ENCODE data around the gene ZNF649. TPM values are rescaled to one million over a fixed set of nuclear protein-coding genes. Genes with fewer than 3 reads are reported as not detected.

ZNF649 gene
- total RNA-seq, 2 experiments from 2014 or later: 19.7 to 21.1 TPM

- DNase-seq (no peak), ATAC-seq (ENCODE audit: low read depth) (no peak)
- H3K36me3 Mint-ChIP-seq: peaks cover 17% of the 10 kb centered on the region
- peaks cover 42% of the 10 kb centered on the region for H3K9me3 Mint-ChIP-seq
- POLR2A ChIA-PET: no interaction called here
- no peaks in the 10 kb centered on the region for H3K27me3 Mint-ChIP-seq
- H3K4me3 Mint-ChIP-seq: no peak overlapping the region
- no peak overlapping the region for H3K27ac Mint-ChIP-seq
- H3K4me1 Mint-ChIP-seq: no peaks in the 10 kb centered on the region
Measured at GRCh38 chr19:51861870-51862622, 42.8 kb downstream of the ZNF649 start.

Other genes with a start within 250 kb of the ZNF649 start
- 1 to 10 TPM; 4.8 TPM for gene SPACA6, start 211.7 kb downstream of the ZNF649 start, total RNA-seq
- gene HAS1, start 181.0 kb downstream of the ZNF649 start, total RNA-seq: not detected
- not detected for gene FPR1, start 153.1 kb downstream of the ZNF649 start, total RNA-seq
- not detected for gene FPR2, start 143.8 kb downstream of the ZNF649 start, total RNA-seq
- gene FPR3, start 109.9 kb downstream of the ZNF649 start, total RNA-seq: 1 to 10 TPM; 1.8 to 2.5 TPM
- 10 to 100 TPM; 13.6 to 14.0 TPM for gene ZNF577, start 17.1 kb downstream of the ZNF649 start, total RNA-seq
- gene ZNF613, start 22.5 kb upstream of the ZNF649 start, total RNA-seq: 1 to 10 TPM; 6.5 to 8.4 TPM
- gene ZNF350, start 81.8 kb upstream of the ZNF649 start, total RNA-seq: 10 to 100 TPM; 23.8 to 24.0 TPM
- gene ZNF615, start 103.2 kb upstream of the ZNF649 start, total RNA-seq: 10 to 100 TPM; 14.1 to 19.7 TPM
- gene ZNF614, start 123.4 kb upstream of the ZNF649 start, total RNA-seq: 10 to 100 TPM; 11.6 to 12.7 TPM
- 10 to 100 TPM; 18.3 to 23.8 TPM for gene ZNF432, start 143.8 kb upstream of the ZNF649 start, total RNA-seq
- 10 to 100 TPM; 38.4 to 38.6 TPM for gene ZNF841, start 190.7 kb upstream of the ZNF649 start, total RNA-seq
- gene ZNF616, start 234.9 kb upstream of the ZNF649 start, total RNA-seq: 10 to 100 TPM; 12.1 to 13.3 TPM